Measurements from ENCODE around the gene LRRC4C. TPM values are rescaled to one million over a fixed set of nuclear protein-coding genes. Genes with fewer than 3 reads are reported as not detected.

Gene LRRC4C
- polyA plus RNA-seq, 1 experiment, result not detected

GRCh38 chr11:41398175-41398574, 61.3 kb downstream of the LRRC4C start:
- DNase-seq (ENCODE audit: low read depth), result no peak
- H3K27me3 ChIP-seq (ENCODE audit: control insufficient read depth, insufficient read depth, low read length), result no peaks in the 10 kb centered on the region
- ChIA-PET CTCF (interaction anchor here (0.6 kb wide), 1 partner anchor 14 kb away, joined by 3 read pairs; no protein-coding TSS in a partner anchor), POLR2A (no interaction called here)
- TF ChIP-seq CTCF (IDR thresholded peaks at IDR 0.05; ENCODE audit: insufficient read depth, low read depth, low read length), result no peak
- no peak overlapping the region for H3K4me3 ChIP-seq (ENCODE audit: low read depth, low read length)
- H3K36me3 ChIP-seq (ENCODE audit: control insufficient read depth, insufficient read depth, low read length), result no peaks in the 10 kb centered on the region

- POLR2A ChIA-PET, result no interaction called here
- Histone ChIP-seq H3K27me3 (ENCODE audit: control insufficient read depth, insufficient read depth, low read length) (no peaks in the 10 kb centered on the region), H3K36me3 (ENCODE audit: control insufficient read depth, insufficient read depth, low read length) (no peaks in the 10 kb centered on the region), H3K4me3 (ENCODE audit: low read depth, low read length) (no peak overlapping the region)
- CTCF ChIA-PET, result no interaction called here
- TF ChIP-seq CTCF (IDR thresholded peaks at IDR 0.05; ENCODE audit: insufficient read depth, low read depth, low read length), result no peak
- no peak for DNase-seq (ENCODE audit: low read depth)
Observed at GRCh38 chr11:41394521-41395195, 64.8 kb downstream of the LRRC4C start.

- H3K36me3 ChIP-seq (ENCODE audit: control insufficient read depth, insufficient read depth, low read length), result no peaks in the 10 kb centered on the region
- no peak for TF ChIP-seq CTCF (IDR thresholded peaks at IDR 0.05; ENCODE audit: insufficient read depth, low read depth, low read length)
- no peak for DNase-seq (ENCODE audit: low read depth)
- CTCF ChIA-PET, result no interaction called here
- no peak overlapping the region for H3K4me3 ChIP-seq (ENCODE audit: low read depth, low read length)
- POLR2A ChIA-PET, result no interaction called here
- no peaks in the 10 kb centered on the region for H3K27me3 ChIP-seq (ENCODE audit: control insufficient read depth, insufficient read depth, low read length)
Observed at GRCh38 chr11:41392596-41392995, 66.9 kb downstream of the LRRC4C start.

- POLR2A ChIA-PET, result no interaction called here
- no peak for TF ChIP-seq CTCF (IDR thresholded peaks at IDR 0.05; ENCODE audit: insufficient read depth, low read depth, low read length)
- H3K27me3 ChIP-seq (ENCODE audit: control insufficient read depth, insufficient read depth, low read length), result no peaks in the 10 kb centered on the region
Observed at GRCh38 chr11:41389623-41390130, 69.8 kb downstream of the LRRC4C start.

GRCh38 chr11:41384329-41384728, 75.1 kb downstream of the LRRC4C start:
- H3K4me3 ChIP-seq (ENCODE audit: low read depth, low read length), result no peak overlapping the region
- no peak for TF ChIP-seq CTCF (IDR thresholded peaks at IDR 0.05; ENCODE audit: insufficient read depth, low read depth, low read length)
- no peaks in the 10 kb centered on the region for H3K27me3 ChIP-seq (ENCODE audit: control insufficient read depth, insufficient read depth, low read length)
- DNase-seq (ENCODE audit: low read depth), result no peak
- ChIA-PET CTCF (interaction anchor here (0.6 kb wide), 1 partner anchor 13 kb away, joined by 3 read pairs; no protein-coding TSS in a partner anchor), POLR2A (no interaction called here)
- H3K36me3 ChIP-seq (ENCODE audit: control insufficient read depth, insufficient read depth, low read length), result no peaks in the 10 kb centered on the region

More at GRCh38 chr11:41389623-41390130, 69.8 kb downstream of the LRRC4C start:
- DNase-seq (ENCODE audit: low read depth), result no peak
- CTCF ChIA-PET, result no interaction called here
- H3K4me3 ChIP-seq (ENCODE audit: low read depth, low read length), result no peak overlapping the region
- no peaks in the 10 kb centered on the region for H3K36me3 ChIP-seq (ENCODE audit: control insufficient read depth, insufficient read depth, low read length)

Data from BJ (cell line).